Esophagus squamous epithelium (tissue), 4 donors: Measurements from ENCODE around the gene GLRA1.

Experiments
- CTCF ChIP-seq, 6 experiments: fragments of 450-650 bp in 4 of 6; fragments of 200-600 bp in 2 of 6; sonication (generic) in 2 of 6; IDR thresholded peaks; one replicate each; pipeline ENCODE4 v1.5.1; 2016 to 2019; ENCODE audit warnings: antibody characterized with exemption in 6 of 6, mild to moderate bottlenecking in 4 of 6, moderate library complexity in 4 of 6
- POLR2A ChIP-seq, 4 donors: fragments of 450-650 bp; IDR thresholded peaks; one replicate each; pipeline ENCODE4 v1.6.1; 2017; ENCODE audit warnings: antibody characterized with exemption in 4 of 4, mild to moderate bottlenecking in 4 of 4, moderate library complexity in 3 of 4

GRCh38 chr5:151901611-151902010 lies 23.0 kb downstream of the GLRA1 start:
- TF ChIP-seq CTCF (IDR thresholded peaks at IDR 0.05): no peak
- TF ChIP-seq POLR2A (IDR thresholded peaks at IDR 0.05): no peak
